ENCODE measurements around the gene SGO1. TPM values are rescaled to one million over a fixed set of nuclear protein-coding genes. Genes with fewer than 3 reads are reported as not detected.

Gene SGO1
- polyA plus RNA-seq, 6 donors from 2014 or later = 10.1 to 19.8 (median 12.1) TPM

Other genes starting within 250 kb of the SGO1 start
- gene RAB5A, start 239.1 kb downstream of the SGO1 start, polyA plus RNA-seq (ENCODE audit: low read depth in 6 of 6) = 10 to 100 TPM; 22.6 to 42.0 (median 35.5) TPM
- 1 to 10 TPM in 3 of 6 donors, under 1 TPM in 2, not detected in 1; 0.71 to 1.1 (median 1.0) TPM for gene PP2D1, start 173.9 kb downstream of the SGO1 start, polyA plus RNA-seq (ENCODE audit: low read depth in 6 of 6)
- 1 to 10 TPM; 3.5 to 9.2 (median 4.9) TPM for gene KAT2B, start 145.8 kb downstream of the SGO1 start, polyA plus RNA-seq (ENCODE audit: low read depth in 6 of 6)

Data from naive B cell (primary cell).